ENCODE measurements around the gene KRTAP9-6. TPM values are rescaled to one million over a fixed set of nuclear protein-coding genes. Genes with fewer than 3 reads are reported as not detected.

The KRTAP9-6 gene
- total and polyA plus RNA-seq, 9 of the 15 experiments (the other 6 are each of a cell fraction or from before 2014, with no cell fraction given), result not detected

GRCh38 chr17:41284546-41284945 is 19.4 kb downstream of the KRTAP9-6 start:
- H2AFZ ChIP-seq (ENCODE audit: low read depth, low read length), result no peak overlapping the region
- H3K27me3 ChIP-seq (ENCODE audit: control insufficient read depth in 2 of 2, insufficient read depth in 2 of 2, low read length in 2 of 2), result peaks cover 3 to 5% of the 10 kb centered on the region in 2 experiments; a peak in 2 of 5 replicates
- POLR2A ChIA-PET, result no interaction called here
- FAIRE-seq, result no peak
- peak in 3 of 4 experiments; percentile 0 to 1 (median 0) for DNase-seq (ENCODE audit: extremely low read depth in 1 of 4, low spot score in 3 of 4)
- H3K27ac ChIP-seq (ENCODE audit: extremely low read depth, low read depth, low read length), result no peak overlapping the region
- no peak overlapping the region for H3K4me3 ChIP-seq
- H3K79me2 ChIP-seq (ENCODE audit: control insufficient read depth, insufficient read depth, low read length), result no peaks in the 10 kb centered on the region
- no peak for ATAC-seq
- H3K4me1 ChIP-seq (replicated peaks in 1 of 2; ENCODE audit: control insufficient read depth in 2 of 2, insufficient read depth in 2 of 2, low read length in 2 of 2), result no peaks in the 10 kb centered on the region
- CTCF ChIA-PET (ENCODE audit: low intra/inter-chr PET ratio), result interaction anchor here (1.3 kb wide), 1 partner anchor 375 kb away, joined by 3 read pairs; no protein-coding TSS in a partner anchor
- no TSS peak for BruUV-seq (replicated peaks)
- no peak overlapping the region for H3K9ac ChIP-seq (ENCODE audit: insufficient read depth in 1 of 2, low read depth in 2 of 2, low read length in 2 of 2)
- WGBS (ENCODE audit: insufficient coverage, low coverage, missing lambda C conversion rate), result 0% methylated on average over 2 of the region's 2 CpGs
- in situ Hi-C loops (cut with MboI), result no loop called here
- no peaks in the 10 kb centered on the region for H4K20me1 ChIP-seq (replicated peaks; ENCODE audit: control insufficient read depth, insufficient read depth, low read length)
- no peaks in the 10 kb centered on the region for H3K36me3 ChIP-seq (ENCODE audit: control insufficient read depth, insufficient read depth, low read length)
- no peaks in the 10 kb centered on the region for H3K9me1 ChIP-seq (ENCODE audit: control insufficient read depth, insufficient read depth, low read length)
- intact Hi-C loops (cut with micrococcal nuclease), result no loop called here
- no peak for TF ChIP-seq MEF2D (tag; conservative IDR thresholded peaks at IDR 0.05; ENCODE audit: low read depth)
- no peak for TF ChIP-seq LCOR (CRISPR knock-in tag; IDR thresholded peaks at IDR 0.05)
- no peak for TF ChIP-seq EP300 (IDR thresholded peaks at IDR 0.05; ENCODE audit: low read length)
- no peak for TF ChIP-seq NUFIP1 (IDR thresholded peaks at IDR 0.05; ENCODE audit: partially characterized antibody)
- TF ChIP-seq, protein P1, sequence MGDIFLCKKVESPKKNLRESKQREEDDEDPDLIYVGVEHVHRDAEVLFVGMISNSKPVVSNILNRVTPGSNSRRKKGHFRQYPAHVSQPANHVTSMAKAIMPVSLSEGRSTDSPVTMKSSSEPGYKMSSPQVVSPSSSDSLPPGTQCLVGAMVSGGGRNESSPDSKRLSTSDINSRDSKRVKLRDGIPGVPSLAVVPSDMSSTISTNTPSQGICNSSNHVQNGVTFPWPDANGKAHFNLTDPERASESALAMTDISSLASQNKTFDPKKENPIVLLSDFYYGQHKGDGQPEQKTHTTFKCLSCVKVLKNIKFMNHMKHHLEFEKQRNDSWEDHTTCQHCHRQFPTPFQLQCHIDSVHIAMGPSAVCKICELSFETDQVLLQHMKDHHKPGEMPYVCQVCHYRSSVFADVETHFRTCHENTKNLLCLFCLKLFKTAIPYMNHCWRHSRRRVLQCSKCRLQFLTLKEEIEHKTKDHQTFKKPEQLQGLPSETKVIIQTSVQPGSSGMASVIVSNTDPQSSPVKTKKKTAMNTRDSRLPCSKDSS (IDR thresholded peaks at IDR 0.05; ENCODE audit: low read depth, partially characterized antibody), result no peak
- no peak for TF ChIP-seq FOXP1 (CRISPR knock-in tag; IDR thresholded peaks at IDR 0.05)
- no peak for TF ChIP-seq ZEB2 (IDR thresholded peaks at IDR 0.05)
- no peak for TF ChIP-seq THRB (CRISPR knock-in tag; conservative IDR thresholded peaks at IDR 0.05)
- no peak for TF ChIP-seq ZFP30 (CRISPR knock-in tag; IDR thresholded peaks at IDR 0.05; ENCODE audit: borderline replicate concordance)
- TF ChIP-seq RNF2 (IDR thresholded peaks at IDR 0.05), result no peak
- no peak for TF ChIP-seq CBFA2T2 (conservative IDR thresholded peaks at IDR 0.05)
- TF ChIP-seq U2AF2 (optimal IDR thresholded peaks at IDR 0.05; ENCODE audit: low read depth, low read length), result no peak
- no peak for TF ChIP-seq ZBTB34 (CRISPR knock-in tag; IDR thresholded peaks at IDR 0.05)
- TF ChIP-seq DMBX1 (CRISPR knock-in tag; IDR thresholded peaks at IDR 0.05; ENCODE audit: borderline replicate concordance), result no peak
- TF ChIP-seq KDM5B (IDR thresholded peaks at IDR 0.05; ENCODE audit: insufficient replicate concordance, low read depth, low read length), result no peak
- TF ChIP-seq CSDE1 (IDR thresholded peaks at IDR 0.05), result no peak
- no peak for TF ChIP-seq ARNT (IDR thresholded peaks at IDR 0.05)
- TF ChIP-seq E2F3 (CRISPR knock-in tag; IDR thresholded peaks at IDR 0.05), result no peak
- TF ChIP-seq SP1 (CRISPR knock-in tag; IDR thresholded peaks at IDR 0.05), result no peak
- TF ChIP-seq STAT5B (CRISPR knock-in tag; IDR thresholded peaks at IDR 0.05), result no peak
- no peaks in the 10 kb centered on the region for H3K9me3 ChIP-seq (replicated peaks; ENCODE audit: control insufficient read depth, insufficient read depth, low read depth, low read length)
- H3K4me2 ChIP-seq (ENCODE audit: insufficient read depth, low read length), result no peak overlapping the region
